Sigmoid colon (tissue), 7 donors: ENCODE measurements around the gene PIM3. TPM values are rescaled to one million over a fixed set of nuclear protein-coding genes. Genes with fewer than 3 reads are reported as not detected.
"Not testable (repeated sequence)": the region's sequence is repeated elsewhere in the genome, so short reads cannot be mapped to it uniquely, and the experiment has no call there.

Experiments used
- DNase-seq: peaks from one replicate; pipeline ENCODE4 v3.0.0-alpha.2; 2019
- H3K27ac ChIP-seq, 4 donors: fragments of 200-600 bp; sonication (generic); one replicate each; pipeline ENCODE4 v1.5.1; 2016 to 2019; ENCODE audit warnings: mild to moderate bottlenecking in 1 of 4
- H3K27me3 ChIP-seq, 3 donors: fragments of 200-600 bp; sonication (generic); one replicate each; pipeline ENCODE4 v1.5.1; 2019; ENCODE audit warnings: mild to moderate bottlenecking in 1 of 3
- H3K36me3 ChIP-seq, 4 donors: fragments of 200-600 bp; sonication (generic); one replicate each; pipeline ENCODE4 v1.5.1; 2016 to 2019
- H3K4me1 ChIP-seq, 4 donors: fragments of 200-600 bp; sonication (generic); one replicate each; pipeline ENCODE4 v1.5.1; 2017 to 2019
- H3K4me3 ChIP-seq, 4 donors: fragments of 200-600 bp; sonication (generic); one replicate each; pipeline ENCODE4 v1.5.1; 2017 to 2019; ENCODE audit warnings: mild to moderate bottlenecking in 2 of 4, moderate library complexity in 1 of 4
- H3K9me3 ChIP-seq, 4 donors: fragments of 200-600 bp in 3 of 4; sonication (generic) in 3 of 4; one replicate each; pipeline versions ENCODE4 v1.5.1 to v1.6.1; 2013 to 2019
- EP300 ChIP-seq, 4 donors: sonication (generic); formaldehyde crosslinking; IDR thresholded peaks; one replicate each; pipeline ENCODE4 v1.6.1; 2017; ENCODE audit warnings: antibody characterized with exemption in 4 of 4
- POLR2A ChIP-seq, 2 donors: fragments of 450-650 bp; IDR thresholded peaks; one replicate each; pipeline ENCODE4 v1.6.1; 2016; ENCODE audit warnings: antibody characterized with exemption in 2 of 2, mild to moderate bottlenecking in 2 of 2, moderate library complexity in 2 of 2
- POLR2AphosphoS5 ChIP-seq, 4 donors: sonication (generic); formaldehyde crosslinking; IDR thresholded peaks; one replicate each; pipeline ENCODE4 v1.6.1; 2017; ENCODE audit warnings: antibody characterized with exemption in 4 of 4
- WGBS, 2 donors: extraction: QIAGEN DNeasy Blood & Tissue Kit; methylation state at CpG; one replicate each; pipeline ENCODE4 v1.1.7; 2013; 5-methylcytosine and 5-hydroxymethylcytosine counted together
- intact Hi-C: fragments of 100-400 bp; cut with DNase I; formaldehyde crosslinking; loops from one replicate; pipeline ENCODE4 v1.15.1; 2023
- polyA plus RNA-seq, 3 donors: library from polyadenylated mRNA; stranded (reverse); fragments of 200-250 nt; gene quantifications; one replicate each; pipeline ENCODE4 v1.2.3, GENCODE V29; 2013
- total RNA-seq, 4 donors: library from RNA; depleted of rRNA; stranded (reverse); fragments of >200 nt; gene quantifications; one replicate each; pipeline ENCODE4 v1.1.0, GENCODE V29; 2016
- TF ChIP-seq, protein P1 (sequence below), 4 experiments: fragments of 450-650 bp in 3 of 4; fragments of 200-600 bp in 1 of 4; IDR thresholded peaks; one replicate each; pipeline ENCODE4 v1.5.1; 2016 to 2019; ENCODE audit warnings: antibody characterized with exemption in 4 of 4, mild to moderate bottlenecking in 3 of 4, moderate library complexity in 2 of 4
- donor health status: healthy with polysubstance abuse.
- donor health status: Bipolar disorder and iron deficiency.
- donor health status: healthy.

PIM3 gene
- total and polyA plus RNA-seq, 7 donors = 26.3 to 126 (median 49.4) TPM

DNA sequence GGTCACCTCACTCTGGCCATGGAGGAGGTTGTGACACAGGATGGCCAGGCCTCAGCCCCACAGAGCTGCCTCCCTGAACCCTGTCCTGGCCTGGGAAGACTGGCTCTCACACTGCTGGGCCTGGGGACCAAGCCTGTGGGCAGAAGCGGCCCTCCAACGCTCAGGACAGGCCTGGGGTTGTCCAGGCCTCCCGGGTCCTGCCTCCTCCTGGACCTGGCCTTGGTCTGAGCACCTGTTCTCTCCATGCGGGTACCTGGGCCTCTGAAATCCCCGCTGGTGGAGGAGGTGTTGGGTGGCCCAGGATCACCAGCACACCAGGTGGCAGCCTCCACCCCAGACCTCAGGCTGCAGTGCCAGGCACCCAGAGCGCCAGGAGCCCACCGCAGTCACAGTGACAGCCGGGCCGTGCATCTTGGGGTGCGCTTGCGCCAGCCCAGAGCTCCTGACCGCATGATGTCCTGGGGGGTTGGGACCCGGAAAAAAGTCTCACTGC is 16.1 kb upstream of the PIM3 start:
- Histone ChIP-seq H3K4me3 (no peak overlapping the region), H3K27me3 (no peaks in the 10 kb centered on the region), H3K9me3 (no peaks in the 10 kb centered on the region), H3K27ac (no peak overlapping the region), H3K4me1 (no peaks in the 10 kb centered on the region), H3K36me3 (no peaks in the 10 kb centered on the region)
- no peak for DNase-seq
- WGBS, 2 donors = 90 to 94% methylated on average over 13 of the region's 13 CpGs
- TF ChIP-seq EP300 (IDR thresholded peaks at IDR 0.05) (no peak), POLR2A (IDR thresholded peaks at IDR 0.05) (no peak), POLR2AphosphoS5 (IDR thresholded peaks at IDR 0.05) (no peak)
- TF ChIP-seq, protein P1, sequence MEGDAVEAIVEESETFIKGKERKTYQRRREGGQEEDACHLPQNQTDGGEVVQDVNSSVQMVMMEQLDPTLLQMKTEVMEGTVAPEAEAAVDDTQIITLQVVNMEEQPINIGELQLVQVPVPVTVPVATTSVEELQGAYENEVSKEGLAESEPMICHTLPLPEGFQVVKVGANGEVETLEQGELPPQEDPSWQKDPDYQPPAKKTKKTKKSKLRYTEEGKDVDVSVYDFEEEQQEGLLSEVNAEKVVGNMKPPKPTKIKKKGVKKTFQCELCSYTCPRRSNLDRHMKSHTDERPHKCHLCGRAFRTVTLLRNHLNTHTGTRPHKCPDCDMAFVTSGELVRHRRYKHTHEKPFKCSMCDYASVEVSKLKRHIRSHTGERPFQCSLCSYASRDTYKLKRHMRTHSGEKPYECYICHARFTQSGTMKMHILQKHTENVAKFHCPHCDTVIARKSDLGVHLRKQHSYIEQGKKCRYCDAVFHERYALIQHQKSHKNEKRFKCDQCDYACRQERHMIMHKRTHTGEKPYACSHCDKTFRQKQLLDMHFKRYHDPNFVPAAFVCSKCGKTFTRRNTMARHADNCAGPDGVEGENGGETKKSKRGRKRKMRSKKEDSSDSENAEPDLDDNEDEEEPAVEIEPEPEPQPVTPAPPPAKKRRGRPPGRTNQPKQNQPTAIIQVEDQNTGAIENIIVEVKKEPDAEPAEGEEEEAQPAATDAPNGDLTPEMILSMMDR (IDR thresholded peaks at IDR 0.05) = no peak
- intact Hi-C loops = no loop called here

DNA sequence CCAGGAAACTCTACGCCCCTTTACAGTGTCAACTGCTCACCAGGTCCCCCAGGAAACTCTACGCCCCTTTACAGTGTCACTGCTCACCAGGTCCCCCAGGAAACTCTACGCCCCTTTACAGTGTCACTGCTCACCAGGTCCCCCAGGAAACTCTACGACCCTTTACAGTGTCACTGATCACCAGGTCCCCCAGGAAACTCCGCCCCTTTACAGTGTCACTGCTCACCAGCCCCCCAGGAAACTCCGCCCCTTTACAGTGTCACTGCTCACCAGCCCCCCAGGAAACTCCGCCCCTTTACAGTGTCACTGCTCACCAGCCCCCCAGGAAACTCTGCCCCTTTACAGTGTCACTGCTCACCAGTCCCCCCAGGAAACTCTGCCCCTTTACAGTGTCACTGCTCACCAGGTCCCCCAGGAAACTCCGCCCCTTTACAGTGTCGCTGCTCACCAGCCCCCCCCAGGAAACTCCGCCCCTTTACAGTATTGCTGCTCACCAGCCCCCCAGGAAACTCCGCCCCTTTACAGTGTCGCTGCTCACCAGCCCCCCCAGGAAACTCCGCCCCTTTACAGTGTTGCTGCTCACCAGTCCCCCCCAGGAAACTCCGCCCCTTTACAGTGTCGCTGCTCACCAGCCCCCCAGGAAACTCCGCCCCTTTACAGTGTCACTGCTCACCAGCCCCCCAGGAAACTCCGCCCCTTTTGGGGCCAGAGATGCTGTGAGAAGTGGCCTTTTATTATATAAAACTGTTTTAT is 15.4 kb upstream of the PIM3 start:
- H3K4me3 ChIP-seq, H3K9me3 ChIP-seq, H3K27ac ChIP-seq, H3K36me3 ChIP-seq, H3K4me1 ChIP-seq, intact Hi-C loops, H3K27me3 ChIP-seq, DNase-seq: not testable (repeated sequence)
- 76 to 77% methylated on average over 17 of the region's 17 CpGs for WGBS, 2 donors

DNA sequence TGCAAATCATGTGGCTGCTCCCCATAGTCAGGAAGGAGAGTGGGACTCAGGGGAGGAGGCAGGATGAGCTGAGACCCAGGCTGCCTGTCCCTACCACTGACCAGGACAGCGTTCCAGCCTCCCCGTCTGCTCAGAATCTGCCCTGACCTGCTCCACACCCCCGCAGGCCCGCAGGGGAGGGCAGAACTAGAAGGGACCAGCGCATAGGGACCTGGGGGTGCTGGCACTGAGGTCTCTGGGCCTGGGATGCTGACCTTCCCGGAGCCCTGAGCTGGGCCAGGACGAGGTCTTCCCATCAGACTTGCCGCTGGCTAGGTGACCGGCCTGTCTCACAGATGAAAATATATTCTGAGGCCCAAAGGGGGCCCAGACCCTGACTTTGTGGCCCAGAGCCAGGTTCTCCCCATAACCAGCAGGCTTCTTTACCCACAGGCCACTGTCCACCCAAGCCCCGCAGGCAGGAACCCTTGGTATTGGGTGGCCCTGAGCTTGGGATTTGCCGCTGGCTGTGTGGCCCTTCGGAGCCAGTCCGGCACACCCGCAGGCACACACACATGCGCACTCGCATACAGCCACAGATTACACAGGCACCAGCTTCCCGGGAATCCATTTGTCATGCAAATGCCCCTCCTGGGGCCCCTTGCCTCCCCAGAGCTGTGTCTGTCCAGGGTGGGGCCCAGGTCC is 13.8 kb upstream of the PIM3 start:
- no peaks in the 10 kb centered on the region for H3K27me3 ChIP-seq
- TF ChIP-seq, protein P1 (IDR thresholded peaks at IDR 0.05) = no peak
- TF ChIP-seq EP300 (IDR thresholded peaks at IDR 0.05) (no peak), POLR2AphosphoS5 (IDR thresholded peaks at IDR 0.05) (no peak), POLR2A (IDR thresholded peaks at IDR 0.05) (peak in 1 of 2 donors; percentile 28)
- peak overlapping the region in 1 of 4 donors; percentile 14 for H3K27ac ChIP-seq
- H3K4me3 ChIP-seq = no peak overlapping the region
- peaks cover 0 to 2% (median under 1%) of the 10 kb centered on the region in 4 donors for H3K4me1 ChIP-seq
- 49 to 80% methylated on average over 17 of the region's 17 CpGs for WGBS, 2 donors
- no peak for DNase-seq
- no peaks in the 10 kb centered on the region for H3K36me3 ChIP-seq
- no peaks in the 10 kb centered on the region for H3K9me3 ChIP-seq
- intact Hi-C loops = no loop called here

DNA sequence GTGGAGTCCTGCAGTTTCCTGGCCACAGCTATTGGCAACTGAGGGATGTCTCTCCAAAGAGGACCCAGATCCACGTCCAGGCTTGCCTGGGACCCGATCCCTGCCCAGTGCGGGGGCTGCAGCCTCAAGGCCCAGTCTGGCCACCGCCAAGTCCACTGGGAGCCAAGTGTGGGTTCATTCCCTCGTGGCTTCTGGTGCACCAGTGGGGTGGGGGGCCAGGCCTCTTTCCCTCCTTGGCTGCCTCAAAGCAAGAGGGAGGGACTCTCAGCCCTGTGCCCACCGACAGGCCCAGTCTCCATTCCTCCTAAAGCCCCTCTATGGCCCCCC is 13.3 kb upstream of the PIM3 start:
- no peak for DNase-seq
- Histone ChIP-seq H3K27ac (peak overlapping the region in 2 of 4 donors; percentile 18 to 55), H3K36me3 (no peaks in the 10 kb centered on the region), H3K4me1 (peaks cover 0 to 7% (median 4%) of the 10 kb centered on the region in 4 donors), H3K27me3 (no peaks in the 10 kb centered on the region), H3K4me3 (peak overlapping the region in 1 of 4 donors; percentile 6), H3K9me3 (no peaks in the 10 kb centered on the region)
- intact Hi-C loops = no loop called here
- 38 to 71% methylated on average over 6 of the region's 6 CpGs for WGBS, 2 donors
- TF ChIP-seq POLR2A (IDR thresholded peaks at IDR 0.05) (peak in 1 of 2 donors; percentile 1), EP300 (IDR thresholded peaks at IDR 0.05) (no peak)

DNA sequence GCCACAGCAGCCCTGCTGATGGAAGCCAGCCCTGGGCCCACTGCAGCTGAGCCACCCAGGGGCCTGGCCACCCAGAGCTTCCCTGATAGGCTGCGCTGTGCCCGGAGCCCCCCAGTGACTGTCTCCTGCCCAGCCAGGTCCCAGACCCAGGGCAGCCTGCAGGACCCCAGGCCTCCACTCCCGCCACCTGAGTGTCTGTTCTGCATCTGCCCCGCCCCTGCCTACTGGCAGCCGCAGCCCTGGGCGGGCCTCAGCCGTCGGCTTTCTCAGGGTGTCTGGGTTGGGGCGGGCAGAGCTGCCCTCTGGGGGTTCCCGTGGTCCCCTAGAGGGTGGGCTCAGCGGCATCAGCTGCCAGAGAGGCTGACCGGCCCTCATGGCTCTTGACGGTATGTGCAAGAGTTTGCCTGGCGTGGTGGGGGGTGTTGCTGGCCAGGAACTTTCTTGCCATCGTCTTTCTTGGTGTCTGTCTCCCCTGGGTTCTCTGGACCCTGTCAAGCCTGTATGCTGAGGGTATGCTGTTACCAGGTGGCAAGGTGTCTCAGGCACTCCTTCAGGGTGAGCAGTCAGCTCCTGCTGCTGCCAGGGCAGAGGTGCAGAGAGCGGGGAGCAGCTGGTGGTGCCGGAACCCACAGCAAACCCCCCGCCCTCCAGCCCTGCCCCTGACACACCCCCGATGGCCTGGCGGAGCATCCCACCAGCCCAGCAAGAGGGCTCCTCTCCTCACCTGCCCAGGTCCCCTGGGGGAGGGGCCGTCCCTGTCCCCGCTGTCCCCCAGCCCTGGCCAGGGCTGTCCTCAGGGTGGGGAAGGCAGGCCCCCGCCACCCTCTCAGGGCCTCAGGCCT is 12.2 kb upstream of the PIM3 start:
- TF ChIP-seq EP300 (IDR thresholded peaks at IDR 0.05) (no peak), POLR2AphosphoS5 (IDR thresholded peaks at IDR 0.05) (no peak), POLR2A (IDR thresholded peaks at IDR 0.05) (no peak)
- TF ChIP-seq, protein P1 (IDR thresholded peaks at IDR 0.05) = no peak
- H3K27ac ChIP-seq = peak overlapping the region in 2 of 4 donors; percentile 18 to 55
- no peaks in the 10 kb centered on the region for H3K27me3 ChIP-seq
- no peak for DNase-seq
- WGBS, 2 donors = 17 to 67% methylated on average over 23 of the region's 23 CpGs
- peak overlapping the region in 1 of 4 donors; percentile 6 for H3K4me3 ChIP-seq
- H3K9me3 ChIP-seq = no peaks in the 10 kb centered on the region
- H3K36me3 ChIP-seq = no peaks in the 10 kb centered on the region
- peaks cover 0 to 18% (median 13%) of the 10 kb centered on the region in 4 donors for H3K4me1 ChIP-seq
- intact Hi-C loops = no loop called here
